ENCODE measurements around the gene PRDM11. TPM values are rescaled to one million over a fixed set of nuclear protein-coding genes. Genes with fewer than 3 reads are reported as not detected.

The PRDM11 gene
- total RNA-seq, 3 donors from 2014 or later = 7.6 to 25.2 (median 11.3) TPM

DNA sequence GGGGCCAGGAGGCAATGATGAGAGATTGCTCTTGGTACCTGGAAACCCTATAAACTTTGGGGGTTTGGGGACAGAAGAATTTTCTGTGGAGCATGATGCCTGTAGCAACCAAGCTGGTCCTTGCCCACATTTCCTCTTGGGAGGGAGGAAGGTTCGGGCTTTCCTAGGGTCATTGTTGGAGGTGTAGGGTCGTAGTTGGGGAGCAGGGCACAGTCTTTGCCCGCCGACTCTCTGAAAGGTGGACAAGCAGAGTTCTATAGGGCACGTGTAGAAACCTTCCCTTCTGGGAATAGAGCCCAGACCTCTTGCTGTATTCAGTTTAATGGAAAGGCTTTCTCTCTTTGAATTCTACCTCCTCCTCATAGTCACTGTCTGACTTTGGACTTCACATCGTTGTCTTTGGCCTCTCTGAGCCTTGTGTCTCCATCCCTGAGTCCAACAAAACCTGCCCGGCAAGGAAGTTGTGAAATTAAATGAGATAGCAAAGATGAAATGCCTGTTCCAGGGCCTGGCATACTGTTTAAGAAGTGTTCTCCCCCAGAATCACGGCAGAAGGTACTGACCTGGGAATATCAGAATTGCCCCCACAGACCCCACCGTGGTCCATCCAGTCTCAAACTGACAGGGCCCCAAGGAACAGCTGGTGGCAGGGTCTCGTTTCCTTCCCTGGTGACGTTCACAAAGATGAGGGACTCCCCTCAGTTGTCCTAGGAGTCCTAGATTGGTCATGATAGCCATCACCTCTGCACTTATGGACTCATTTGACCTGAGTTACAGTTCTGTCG, 1.6 kb downstream of the PRDM11 start:
- no peak for ATAC-seq
- no peak for DNase-seq
- Histone ChIP-seq H3K9me3 (no peaks in the 10 kb centered on the region), H3K4me3 (no peak overlapping the region), H3K36me3 (ENCODE audit: low read depth) (no peaks in the 10 kb centered on the region), H3K4me1 (ENCODE audit: low read depth) (peaks cover 18% of the 10 kb centered on the region)
- TF ChIP-seq CTCF (IDR thresholded peaks at IDR 0.05) = no peak
- intact Hi-C loops (cut with DNase I, micrococcal nuclease) = no loop called here

GRCh38 chr11:45149483-45150056, 3.1 kb downstream of the PRDM11 start:
- Histone ChIP-seq H3K4me1 (ENCODE audit: low read depth) (peaks cover 18% of the 10 kb centered on the region), H3K4me3 (no peak overlapping the region), H3K9me3 (no peaks in the 10 kb centered on the region), H3K36me3 (ENCODE audit: low read depth) (no peaks in the 10 kb centered on the region)
- intact Hi-C loops (cut with DNase I, micrococcal nuclease) = no loop called here
- no peak for ATAC-seq
- no peak for TF ChIP-seq CTCF (IDR thresholded peaks at IDR 0.05)
- DNase-seq = no peak

- no peak for TF ChIP-seq CTCF (IDR thresholded peaks at IDR 0.05)
- ATAC-seq (no peak), DNase-seq (no peak)
- H3K36me3 ChIP-seq (ENCODE audit: low read depth) = no peaks in the 10 kb centered on the region
- intact Hi-C loops (cut with DNase I, micrococcal nuclease) = no loop called here
- no peak overlapping the region for H3K4me3 ChIP-seq
- peaks cover 17% of the 10 kb centered on the region for H3K4me1 ChIP-seq (ENCODE audit: low read depth)
- no peaks in the 10 kb centered on the region for H3K9me3 ChIP-seq
These were observed 3.9 kb downstream of the PRDM11 start for GRCh38 chr11:45150301-45150700.

DNA sequence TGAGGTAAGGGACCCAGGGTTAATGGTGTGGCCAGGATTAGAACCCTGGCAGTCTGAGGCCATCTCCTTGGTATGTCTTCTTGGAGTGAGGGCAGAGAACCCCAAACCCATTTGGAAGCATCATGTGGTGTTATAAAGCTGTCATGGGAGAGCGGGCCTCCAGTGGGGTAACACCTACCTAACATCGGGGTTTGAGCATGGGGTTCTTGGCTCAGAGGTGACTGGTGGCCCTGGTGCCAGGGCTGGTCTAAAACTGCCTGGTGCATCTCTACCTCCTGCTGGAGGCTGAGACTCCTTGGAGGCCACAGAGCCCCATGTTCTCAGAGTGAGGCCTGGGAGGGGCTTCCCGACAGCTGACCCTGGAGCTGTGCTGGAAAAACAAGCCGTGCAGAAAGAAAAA, 4.5 kb downstream of the PRDM11 start:
- no peaks in the 10 kb centered on the region for H3K36me3 ChIP-seq (ENCODE audit: low read depth)
- TF ChIP-seq CTCF (IDR thresholded peaks at IDR 0.05) = no peak
- ATAC-seq (no peak), DNase-seq (no peak)
- no peak overlapping the region for H3K4me3 ChIP-seq
- intact Hi-C loops (cut with DNase I, micrococcal nuclease) = no loop called here
- no peaks in the 10 kb centered on the region for H3K9me3 ChIP-seq
- peaks cover 10% of the 10 kb centered on the region for H3K4me1 ChIP-seq (ENCODE audit: low read depth)

DNA sequence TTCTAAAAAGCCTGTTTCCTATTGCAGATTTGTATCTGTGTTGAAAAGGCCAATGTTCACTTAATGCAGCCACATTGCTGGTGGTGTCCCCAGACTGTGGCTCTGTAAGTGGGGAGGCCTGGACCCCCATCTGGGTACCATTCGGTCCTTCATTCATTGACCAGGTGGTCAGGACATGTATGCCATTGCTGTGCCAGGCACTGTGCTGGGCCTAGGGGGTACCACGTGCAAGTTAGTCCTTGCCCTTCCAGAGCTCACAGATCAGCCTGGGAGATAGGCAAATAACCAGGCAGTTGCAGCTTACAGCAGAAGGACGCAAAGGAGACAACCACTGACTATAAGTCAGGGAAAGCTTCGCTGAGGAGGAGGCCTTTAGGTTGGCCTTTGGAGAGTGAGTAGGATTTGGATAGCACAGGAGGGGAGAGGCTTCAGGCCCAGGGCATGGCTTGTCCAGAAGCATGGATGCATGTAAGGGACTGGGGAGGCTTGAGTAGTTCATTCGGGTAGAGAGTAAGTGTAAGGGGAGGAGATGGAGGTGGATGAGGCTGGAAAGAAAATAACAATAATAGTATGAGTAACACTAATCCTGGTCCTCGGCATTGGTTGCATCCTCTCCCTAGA, 5.0 kb downstream of the PRDM11 start:
- intact Hi-C loops (cut with DNase I, micrococcal nuclease) = no loop called here
- ATAC-seq = no peak
- DNase-seq = no peak
- Histone ChIP-seq H3K4me3 (no peak overlapping the region), H3K4me1 (ENCODE audit: low read depth) (peaks cover 8% of the 10 kb centered on the region), H3K36me3 (ENCODE audit: low read depth) (no peaks in the 10 kb centered on the region), H3K9me3 (no peaks in the 10 kb centered on the region)
- no peak for TF ChIP-seq CTCF (IDR thresholded peaks at IDR 0.05)
